Glomerular visceral epithelial cell (primary cell): ENCODE results near the gene PORCN.

Experiments used
- DNase-seq: peaks from one replicate; pipeline ENCODE4 v3.0.0-alpha.2; 2016; ENCODE audit errors: extremely low spot score

Gene PORCN

DNA sequence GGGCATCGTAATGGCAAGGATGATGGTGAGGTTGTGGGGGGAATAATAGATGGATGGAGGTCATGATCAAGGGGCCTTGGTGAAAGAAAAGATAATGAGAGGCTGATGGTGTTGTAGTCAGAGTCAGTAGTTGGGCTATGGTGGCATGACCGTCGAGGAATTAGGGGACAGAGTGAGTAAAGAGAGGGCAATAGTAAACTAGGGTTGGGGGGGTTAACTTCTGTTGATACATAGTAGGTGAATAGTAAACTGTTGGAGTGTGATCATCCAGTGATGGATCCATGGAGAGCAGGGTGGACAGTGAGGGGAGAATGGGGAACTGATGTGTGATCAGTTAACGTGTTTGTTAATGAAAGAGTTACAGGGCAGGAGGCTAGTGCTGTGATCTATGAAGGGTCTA is 31.9 kb upstream of the PORCN start:
- DNase-seq: no peak

DNA sequence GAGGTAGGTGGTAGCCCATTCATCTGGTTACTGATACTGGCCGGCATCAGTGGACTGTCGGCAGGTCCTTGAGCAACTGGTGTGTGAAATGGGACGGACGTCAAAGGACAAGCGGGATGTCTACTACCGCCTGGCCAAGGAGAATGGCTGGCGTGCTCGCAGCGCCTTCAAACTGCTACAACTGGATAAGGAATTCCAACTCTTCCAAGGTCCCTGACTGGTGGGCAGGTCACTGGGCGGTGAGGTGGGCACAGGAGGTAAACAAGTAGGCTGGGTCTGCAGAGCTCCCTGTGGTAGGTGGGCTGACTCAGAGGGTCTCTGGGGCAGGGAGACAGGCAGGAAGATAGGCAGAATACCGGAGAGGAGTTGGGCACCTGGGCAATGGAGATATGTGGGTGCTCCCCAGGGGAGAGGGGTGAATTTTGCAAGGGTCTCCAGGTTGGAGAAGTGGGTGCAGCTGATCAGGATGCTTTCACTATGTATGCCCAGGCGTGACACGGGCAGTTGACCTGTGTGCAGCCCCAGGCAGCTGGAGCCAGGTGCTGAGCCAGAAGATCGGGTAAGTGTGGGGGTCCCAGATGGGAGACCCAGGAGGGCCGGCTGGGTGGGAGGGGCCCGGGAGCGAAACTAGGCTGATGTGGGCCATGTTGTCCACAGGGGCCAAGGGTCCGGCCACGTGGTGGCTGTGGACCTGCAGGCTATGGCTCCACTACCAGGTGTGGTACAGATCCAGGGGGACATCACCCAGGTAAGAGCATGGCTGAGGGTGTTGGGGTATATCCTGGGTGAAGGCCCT is 30.6 kb upstream of the PORCN start:
- DNase-seq: no peak

DNA sequence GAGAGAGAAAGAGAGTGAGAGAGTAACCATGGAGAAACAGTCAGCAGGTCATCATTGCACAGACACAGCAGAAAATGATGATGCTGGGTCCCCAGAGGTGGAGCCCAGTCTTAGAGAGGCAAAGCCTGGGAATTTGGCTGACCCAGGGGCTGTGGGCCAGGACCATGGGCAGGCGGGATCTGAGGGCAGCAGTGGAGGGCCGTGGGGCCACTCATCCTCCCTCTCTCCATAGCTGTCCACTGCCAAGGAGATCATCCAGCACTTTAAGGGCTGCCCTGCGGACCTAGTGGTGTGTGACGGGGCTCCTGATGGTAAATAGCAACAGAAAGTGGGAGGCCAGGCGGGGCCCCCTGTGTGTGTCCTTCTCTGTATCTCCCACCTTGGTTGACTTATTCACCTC is 30.0 kb upstream of the PORCN start:
- DNase-seq: no peak

GRCh38 chrX:48480142-48480541 is 28.6 kb upstream of the PORCN start:
- DNase-seq: no peak

DNA sequence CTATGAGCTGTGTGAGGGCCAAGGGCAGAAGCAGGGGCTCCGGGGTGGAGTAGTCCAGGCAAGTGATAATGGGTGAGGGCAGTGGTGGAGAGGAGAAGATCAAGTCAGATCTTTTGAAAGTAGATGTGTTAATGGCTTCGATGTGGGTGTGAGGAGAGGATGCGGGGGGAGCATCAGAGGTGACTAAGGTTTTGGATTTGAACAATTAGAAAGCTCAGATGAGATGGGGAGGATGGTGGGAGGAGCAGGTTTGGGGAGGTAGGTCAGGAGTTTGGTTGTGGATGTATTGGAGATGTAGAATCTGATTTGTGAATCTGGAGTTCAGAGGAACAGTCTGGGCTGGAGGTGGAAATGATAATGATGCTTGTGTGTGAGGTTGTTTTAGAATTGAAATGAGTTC is 28.2 kb upstream of the PORCN start:
- no peak for DNase-seq

DNA sequence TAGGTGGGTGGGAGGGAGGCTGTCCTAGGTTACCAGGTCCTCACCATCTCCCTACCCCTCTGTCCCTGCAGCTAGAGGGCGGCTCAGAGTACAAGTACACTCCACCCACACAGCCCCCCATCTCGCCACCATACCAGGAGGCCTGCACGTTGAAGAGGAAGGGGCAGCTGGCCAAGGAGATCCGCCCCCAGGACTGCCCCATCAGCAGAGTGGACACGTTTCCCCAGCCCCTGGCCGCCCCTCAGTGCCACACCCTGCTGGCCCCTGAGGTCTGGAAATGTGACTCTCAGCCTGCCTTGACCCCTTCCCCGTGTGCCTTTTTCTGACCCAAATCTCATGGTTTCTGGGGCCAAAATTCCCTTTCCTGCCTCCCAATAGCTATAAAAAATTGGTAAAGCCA is 26.3 kb upstream of the PORCN start:
- no peak for DNase-seq

GRCh38 chrX:48487362-48487798 is 21.4 kb upstream of the PORCN start:
- peak; percentile 98 for DNase-seq

- no peak for DNase-seq
Measured at GRCh38 chrX:48488034-48488433, 20.8 kb upstream of the PORCN start.

DNA sequence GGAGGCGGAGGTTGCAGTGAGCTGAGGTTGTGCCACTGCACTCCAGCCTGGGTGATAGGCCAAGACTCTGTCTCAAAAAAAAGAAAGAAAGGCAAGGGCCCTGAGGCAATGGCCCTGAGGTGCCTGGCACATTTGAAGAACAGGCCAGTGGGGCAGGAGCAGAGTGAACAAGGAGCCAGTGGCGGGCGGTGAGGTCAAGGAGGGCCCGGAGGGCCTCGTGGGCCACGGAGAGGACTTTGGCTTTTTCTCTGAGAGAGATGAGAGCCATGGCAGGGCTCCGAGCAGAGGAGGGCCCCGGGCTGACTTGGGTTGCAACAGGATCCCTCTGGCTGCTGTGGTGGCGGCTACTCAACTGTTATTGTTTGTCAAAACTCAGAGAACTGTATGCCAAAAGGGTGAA is 19.5 kb upstream of the PORCN start:
- DNase-seq: no peak

DNA sequence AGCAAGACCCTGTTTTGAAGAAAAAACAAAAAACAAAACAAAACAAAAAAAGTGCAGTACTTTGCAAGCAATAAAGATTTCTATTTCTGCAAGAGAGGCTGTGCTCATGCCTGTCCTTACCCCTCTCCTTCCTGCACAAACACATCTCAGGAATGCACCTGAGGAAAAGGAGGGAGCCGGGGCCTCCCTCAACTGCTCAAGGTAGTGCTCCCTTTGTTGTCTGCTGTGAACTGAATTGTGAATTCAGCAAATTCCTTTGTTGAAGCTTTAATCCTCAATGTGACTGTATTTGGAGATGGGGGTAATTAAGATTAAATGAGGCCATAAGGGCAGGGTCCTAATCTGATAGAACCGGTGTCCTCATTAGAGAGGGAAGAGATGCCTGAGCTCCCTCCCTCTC is 18.9 kb upstream of the PORCN start:
- no peak for DNase-seq

DNA sequence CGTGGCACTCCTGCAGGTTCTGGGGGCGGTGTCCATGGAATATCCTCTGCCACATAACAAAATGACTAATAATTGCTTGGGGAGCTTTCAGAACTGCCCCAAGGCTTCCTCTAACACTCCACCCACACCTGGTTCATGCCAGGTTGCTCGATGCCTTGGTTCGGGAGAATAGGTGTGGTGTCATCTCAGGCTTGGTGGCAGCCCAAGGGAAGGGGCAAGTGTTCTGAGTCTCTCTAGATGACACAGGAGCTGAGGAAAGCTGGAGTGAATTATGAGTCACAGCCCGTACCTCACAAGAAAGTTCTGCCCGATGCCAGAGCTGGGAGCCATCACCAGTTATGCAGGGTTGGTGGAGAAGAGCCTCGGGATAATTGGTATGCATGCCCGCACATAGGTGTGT is 18.1 kb upstream of the PORCN start:
- DNase-seq: peak; percentile 39

DNA sequence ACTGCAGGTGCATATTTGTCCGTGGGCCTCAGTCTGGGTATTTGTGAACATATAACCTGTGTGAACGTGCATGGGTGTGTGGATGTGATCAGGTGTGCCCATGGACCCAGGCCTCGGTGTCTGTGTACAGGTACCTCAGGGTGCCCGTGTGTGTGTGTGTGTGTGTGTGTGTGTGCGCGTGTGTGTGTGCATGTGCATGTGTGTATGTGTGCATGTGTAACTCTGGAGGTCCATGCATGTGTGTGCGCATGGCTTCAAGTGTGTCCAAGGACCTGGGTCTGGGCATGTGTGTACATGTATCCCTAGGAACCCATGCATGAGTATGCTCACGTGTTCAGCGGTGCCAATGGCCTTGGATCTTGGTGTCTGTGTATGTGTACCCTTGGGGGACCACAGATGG is 17.0 kb upstream of the PORCN start:
- no peak for DNase-seq

DNA sequence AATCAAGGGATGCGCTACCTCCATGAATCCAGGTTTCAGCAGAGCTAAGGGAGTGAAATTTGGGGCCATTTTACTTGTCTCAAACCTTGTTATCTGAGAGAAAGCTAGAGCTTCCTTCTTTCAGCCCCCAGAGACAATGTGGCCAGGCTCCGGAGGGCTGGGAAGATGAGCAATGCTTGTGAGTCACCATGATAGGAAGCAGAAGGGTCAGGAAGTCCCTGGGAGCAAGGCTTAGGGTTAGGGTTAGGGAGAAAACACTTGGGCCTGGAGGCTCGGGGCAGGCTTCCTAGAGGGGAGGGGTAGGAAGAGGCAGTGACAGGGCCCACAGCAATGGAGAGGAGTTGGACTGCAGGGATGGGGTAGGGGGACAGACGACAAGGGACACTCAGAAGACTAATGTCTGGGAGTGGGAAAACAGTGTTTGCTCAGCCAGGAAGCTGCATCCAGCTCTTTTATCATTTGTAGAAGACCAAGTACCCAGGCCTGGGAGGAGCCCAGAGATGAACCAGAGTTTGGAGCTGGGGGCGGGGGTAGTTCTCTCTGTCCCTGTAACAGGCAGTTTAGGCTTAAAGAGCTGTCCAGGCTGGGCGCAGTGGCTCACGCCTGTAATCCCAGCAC is 16.4 kb upstream of the PORCN start:
- peak; percentile 42 for DNase-seq

GRCh38 chrX:48493890-48494364 is 14.9 kb upstream of the PORCN start:
- peak; percentile 47 for DNase-seq

GRCh38 chrX:48496660-48497059 is 12.1 kb upstream of the PORCN start:
- DNase-seq: no peak

- no peak for DNase-seq
Measured at GRCh38 chrX:48497871-48498270, 10.9 kb upstream of the PORCN start.

DNA sequence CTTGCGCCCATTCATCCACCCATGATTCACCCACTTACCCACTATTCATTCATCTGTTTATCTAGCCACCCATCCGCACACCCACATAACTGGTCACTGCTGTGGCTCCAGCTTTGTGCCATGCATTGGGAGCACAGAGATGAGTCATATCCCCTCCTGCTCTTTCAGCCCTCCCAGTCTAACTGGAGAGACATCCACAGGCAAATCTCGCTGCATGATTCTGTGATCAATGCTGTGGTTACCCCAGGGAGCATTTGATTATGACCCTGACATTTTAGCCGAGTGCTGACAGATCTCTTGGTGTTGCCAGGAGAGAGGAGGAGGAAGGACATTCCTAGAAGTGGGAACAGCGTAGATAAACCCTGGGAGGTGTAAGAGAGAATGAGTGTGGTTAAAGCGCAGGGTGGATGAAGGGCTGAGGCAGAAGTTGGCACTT is 10.4 kb upstream of the PORCN start:
- DNase-seq: peak; percentile 95

DNA sequence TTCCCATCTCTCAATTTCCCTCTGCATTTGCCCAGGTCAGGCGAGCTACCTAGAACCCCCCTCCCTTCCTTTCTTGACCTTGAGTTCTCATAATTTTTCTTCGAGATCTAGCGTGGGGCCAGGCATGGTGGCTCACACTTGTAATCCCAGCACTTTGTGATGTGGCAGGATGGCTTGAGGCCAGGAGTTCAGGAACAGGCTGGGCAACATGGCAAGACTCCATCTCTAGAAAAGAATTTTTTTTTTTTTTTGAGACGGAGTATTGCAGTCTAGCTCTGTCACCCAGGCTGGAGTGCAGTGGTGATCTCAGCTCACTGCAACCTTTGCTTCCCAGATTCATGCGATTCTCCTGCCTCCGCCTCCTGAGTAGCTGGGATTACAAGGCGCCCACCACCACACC is 4.5 kb upstream of the PORCN start:
- DNase-seq: no peak

- DNase-seq: peak; percentile 43
Measured at GRCh38 chrX:48505481-48505880, 3.3 kb upstream of the PORCN start.

DNA sequence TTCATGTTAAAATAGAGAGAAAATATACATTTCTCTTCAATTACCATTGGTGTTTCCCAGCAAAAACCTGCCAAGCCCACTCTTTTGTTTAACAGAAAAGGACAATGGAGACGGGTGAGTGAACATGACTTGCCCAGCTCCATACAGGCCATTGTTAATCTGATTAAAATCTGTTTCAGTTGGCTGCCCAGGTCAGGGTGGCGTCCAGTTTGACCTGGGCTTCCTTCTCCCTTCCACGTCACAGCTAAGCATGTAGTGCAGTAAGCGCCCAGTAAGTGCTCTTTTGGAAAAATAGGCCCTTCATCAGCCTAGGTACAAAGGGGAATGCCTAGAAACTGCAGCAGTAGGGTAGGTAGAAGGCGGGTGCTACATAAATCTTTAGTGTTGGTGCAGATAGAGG is 1.5 kb upstream of the PORCN start:
- DNase-seq: no peak

DNA sequence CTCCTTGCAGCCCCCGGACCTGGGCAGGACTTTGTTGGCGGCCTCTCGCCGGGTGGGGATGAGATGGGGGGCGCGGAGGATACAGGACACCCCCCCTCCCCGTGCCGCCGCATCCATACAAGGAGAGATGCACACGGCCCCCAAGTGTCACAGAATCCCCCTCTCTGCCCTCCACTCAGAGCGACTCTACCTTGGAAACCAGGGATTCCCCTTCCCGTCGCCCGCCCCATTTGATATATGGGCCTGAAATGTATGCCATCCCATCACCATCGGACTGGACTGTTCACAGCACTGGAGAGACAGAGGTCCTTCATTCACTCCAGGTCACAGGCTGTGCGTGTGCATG is 426 bp downstream of the PORCN start:
- DNase-seq: no peak

DNA sequence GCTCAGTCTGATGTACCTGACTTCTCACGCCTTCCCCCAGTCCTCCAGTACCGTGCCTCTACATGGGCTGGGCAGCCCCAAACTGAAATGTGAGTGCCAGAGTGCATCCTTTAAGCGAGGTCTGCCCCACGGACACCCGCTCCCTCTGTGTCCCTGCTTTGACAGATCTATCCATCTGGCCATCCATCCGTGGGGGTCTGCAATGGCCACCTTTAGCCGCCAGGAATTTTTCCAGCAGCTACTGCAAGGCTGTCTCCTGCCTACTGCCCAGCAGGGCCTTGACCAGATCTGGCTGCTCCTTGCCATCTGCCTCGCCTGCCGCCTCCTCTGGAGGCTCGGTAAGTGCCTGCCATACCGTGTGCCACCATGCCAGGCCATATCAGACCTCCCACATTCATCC is 827 bp downstream of the PORCN start:
- no peak for DNase-seq

DNA sequence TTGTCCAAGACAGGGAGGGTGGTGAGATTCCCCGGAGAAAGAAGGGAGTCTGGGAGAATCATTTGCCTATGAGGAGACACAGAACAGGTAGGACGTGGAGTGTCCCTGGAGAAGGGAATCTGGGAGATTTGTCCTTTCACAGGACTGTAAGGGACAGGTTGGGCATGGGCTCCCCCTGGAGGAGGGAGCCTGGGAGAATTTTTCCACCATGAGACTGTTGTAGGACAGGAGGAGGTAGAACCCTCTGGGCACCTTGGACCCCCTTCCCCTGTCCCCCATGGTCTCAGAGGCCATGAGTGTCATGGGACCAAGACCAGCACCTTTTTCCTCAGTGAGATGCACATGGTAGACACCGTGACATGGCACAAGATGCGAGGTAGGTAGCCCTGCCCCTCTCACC is 2.8 kb downstream of the PORCN start:
- DNase-seq: no peak
